Lung (tissue), 12 donors: ENCODE data around the gene SNED1. TPM values are rescaled to one million over a fixed set of nuclear protein-coding genes. Genes with fewer than 3 reads are reported as not detected.

ENCODE experiments used
- ATAC-seq: fragments of 200-7000 bp; cut with Tn5 transposase; one replicate; pipeline ENCODE4 v1.9.1; 2020; ENCODE audit warnings: moderate number of reproducible peaks; ENCODE audit not compliant: insufficient read depth, low FRiP score
- DNase-seq, 3 donors: peaks; one replicate each; pipeline ENCODE4 v3.0.0-alpha.2; 2013 to 2017
- H3K27ac ChIP-seq, 2 donors: one replicate each; pipeline ENCODE4 v1.5.1; 2013; ENCODE audit warnings: mild to moderate bottlenecking in 2 of 2, moderate library complexity in 2 of 2, control low read depth in 1 of 2, inconsistent platforms in 1 of 2, low read depth in 1 of 2, low read length in 1 of 2
- H3K27me3 ChIP-seq, 3 donors: one replicate each; pipeline ENCODE4 v1.5.1; 2013; ENCODE audit warnings: low read length in 2 of 3; ENCODE audit not compliant: control insufficient read depth in 3 of 3, insufficient read depth in 3 of 3
- H3K36me3 ChIP-seq, 4 donors: one replicate each; pipeline ENCODE4 v1.5.1; 2013; ENCODE audit warnings: low read length in 4 of 4, mild to moderate bottlenecking in 1 of 4, moderate library complexity in 1 of 4; ENCODE audit not compliant: control insufficient read depth in 4 of 4, insufficient read depth in 4 of 4
- H3K4me1 ChIP-seq, 5 donors: one replicate each; pipeline ENCODE4 v1.5.1; 2013; ENCODE audit warnings: low read length in 5 of 5, mild to moderate bottlenecking in 2 of 5, moderate library complexity in 1 of 5; ENCODE audit not compliant: control insufficient read depth in 5 of 5, insufficient read depth in 5 of 5
- H3K4me3 ChIP-seq: one replicate; pipeline ENCODE4 v1.5.1; 2013; ENCODE audit warnings: mild to moderate bottlenecking, control low read depth, moderate library complexity
- H3K9ac ChIP-seq, 2 donors: one replicate each; pipeline ENCODE4 v1.5.1; 2013; ENCODE audit warnings: low read length in 2 of 2, control low read depth in 1 of 2; ENCODE audit not compliant: insufficient read depth in 1 of 2
- H3K9me3 ChIP-seq, 4 donors: one replicate each; pipeline ENCODE4 v1.5.1; 2013; ENCODE audit warnings: low read length in 3 of 4, mild to moderate bottlenecking in 1 of 4, moderate library complexity in 1 of 4; ENCODE audit not compliant: control insufficient read depth in 4 of 4, insufficient read depth in 3 of 4
- CTCF ChIP-seq: IDR thresholded peaks from 2 replicates; pipeline ENCODE4 v1.5.1; 2012; ENCODE audit warnings: mild to moderate bottlenecking; ENCODE audit errors: control extremely low read depth, extremely low read depth
- WGBS, 2 donors: extraction: QIAGEN DNeasy Blood & Tissue Kit; methylation state at CpG; one replicate each; pipeline ENCODE4 v1.1.7; 2013; 5-methylcytosine and 5-hydroxymethylcytosine counted together
- polyA plus RNA-seq, 2 donors: library from polyadenylated mRNA; stranded (reverse); fragments of 200-250 nt; gene quantifications; one replicate each; pipeline ENCODE4 v1.2.1, GENCODE V29; 2013
- total RNA-seq, 2 donors: library from RNA; depleted of rRNA in 1 of 2; stranded (reverse); fragments of >200 nt in 1 of 2; gene quantifications; one replicate each; pipeline ENCODE4 v1.2.1, GENCODE V29; 2014 to 2021
- donor health status: control.
- donor health status: control.
- donor health status: Bipolar disorder and iron deficiency.
- donor health status: healthy.
- donor health status: DM: yes; HTN: yes; CAD: no.

The SNED1 gene
- total and polyA plus RNA-seq, 4 donors = 5.9 to 74.6 (median 34.7) TPM

- H3K27ac ChIP-seq = no peak overlapping the region
- ATAC-seq = no peak
- H3K9ac ChIP-seq = no peak overlapping the region
- DNase-seq = no peak
- H3K36me3 ChIP-seq = peaks cover 0 to 4% (median 1%) of the 10 kb centered on the region in 4 donors
- H3K9me3 ChIP-seq = peaks cover 0 to 2% (median 0%) of the 10 kb centered on the region in 4 donors
- TF ChIP-seq CTCF = no peak
- H3K4me1 ChIP-seq = no peaks in the 10 kb centered on the region
- WGBS, 2 donors = 54 to 76% methylated on average over 12 of the region's 12 CpGs
- no peak overlapping the region for H3K4me3 ChIP-seq
- H3K27me3 ChIP-seq = no peaks in the 10 kb centered on the region
These were observed 130.9 kb downstream of the SNED1 start for GRCh38 chr2:241129086-241129871.

GRCh38 chr2:241130316-241130715 is 131.9 kb downstream of the SNED1 start:
- 95 to 96% methylated on average over 16 of the region's 16 CpGs for WGBS, 2 donors
- H3K9me3 ChIP-seq = peaks cover 0 to 2% (median 0%) of the 10 kb centered on the region in 4 donors
- no peaks in the 10 kb centered on the region for H3K4me1 ChIP-seq
- H3K27me3 ChIP-seq = no peaks in the 10 kb centered on the region
- ATAC-seq (no peak), DNase-seq (no peak)
- H3K4me3 ChIP-seq = no peak overlapping the region
- H3K36me3 ChIP-seq = peaks cover 0 to 4% (median 1%) of the 10 kb centered on the region in 4 donors
- H3K27ac ChIP-seq = no peak overlapping the region
- H3K9ac ChIP-seq = no peak overlapping the region
- TF ChIP-seq CTCF = no peak

GRCh38 chr2:241131531-241131930 is 133.1 kb downstream of the SNED1 start:
- DNase-seq (no peak), ATAC-seq (no peak)
- H3K4me3 ChIP-seq = no peak overlapping the region

More at GRCh38 chr2:241131531-241131930, 133.1 kb downstream of the SNED1 start:
- Histone ChIP-seq H3K4me1 (peaks cover 0 to 8% (median 3%) of the 10 kb centered on the region in 5 donors), H3K36me3 (peaks cover 0 to 5% (median 2%) of the 10 kb centered on the region in 4 donors), H3K9me3 (peaks cover 0 to 2% (median 0%) of the 10 kb centered on the region in 4 donors), H3K27me3 (no peaks in the 10 kb centered on the region), H3K27ac (no peak overlapping the region), H3K9ac (no peak overlapping the region)
- WGBS, 2 donors = 92 to 96% methylated on average over 7 of the region's 7 CpGs
- no peak for TF ChIP-seq CTCF
